GM23248 (cell line): ENCODE results near the gene MTCH1.

ENCODE experiments used
- EZH2 ChIP-seq: fragments of 200-600 bp; sonication (generic); IDR thresholded peaks from 2 replicates; pipeline ENCODE4 v1.6.1; 2018; ENCODE audit warnings: antibody characterized with exemption, mild to moderate bottlenecking; ENCODE audit not compliant: insufficient read depth, poor library complexity, severe bottlenecking
- EZH2phosphoT487 ChIP-seq: fragments of 200-600 bp; sonication (generic); IDR thresholded peaks from 2 replicates; pipeline ENCODE4 v1.6.1; 2018; ENCODE audit warnings: antibody characterized with exemption, moderate library complexity, mild to moderate bottlenecking, low read depth; ENCODE audit not compliant: insufficient read depth

DNA sequence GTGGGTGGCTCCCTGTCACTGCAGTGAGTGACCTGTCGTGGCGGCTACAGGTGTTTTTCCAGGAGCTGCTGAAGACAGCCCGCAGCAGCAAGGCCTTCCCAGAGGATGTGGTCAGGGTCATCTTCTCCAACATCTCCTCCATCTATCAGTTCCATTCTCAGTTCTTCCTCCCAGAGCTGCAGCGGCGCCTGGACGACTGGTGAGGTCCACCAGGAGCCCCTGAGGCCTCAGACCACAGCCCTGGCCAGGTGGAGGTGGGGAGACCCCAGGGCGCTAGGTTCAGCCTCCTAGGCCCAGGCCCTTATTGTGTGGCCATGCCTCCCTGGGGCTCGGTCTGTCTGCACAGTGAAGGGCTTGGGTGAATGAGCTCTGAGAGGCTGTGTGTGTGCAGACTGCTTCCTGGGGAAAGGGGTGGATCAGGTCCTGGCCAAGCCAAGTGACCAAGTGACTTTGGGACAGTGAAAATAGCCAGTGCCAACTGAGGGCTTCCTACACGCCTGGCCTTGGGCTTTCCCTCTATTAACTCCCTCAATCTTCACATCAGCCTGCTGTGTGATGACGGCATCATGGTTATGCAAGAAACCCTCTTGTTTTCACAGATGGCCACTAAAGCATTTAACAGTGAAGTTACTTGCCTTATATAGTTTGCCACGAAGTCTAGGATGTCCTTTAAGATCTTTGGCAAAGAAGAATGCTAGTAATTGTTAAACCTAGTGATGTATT is 25.8 kb upstream of the MTCH1 start:
- no peak for TF ChIP-seq EZH2
- TF ChIP-seq EZH2phosphoT487: no peak
